Heart right ventricle (tissue), 16 donors: ENCODE data around the gene HEATR3. TPM values are rescaled to one million over a fixed set of nuclear protein-coding genes. Genes with fewer than 3 reads are reported as not detected.

ENCODE experiments used
- ATAC-seq, 8 donors: fragments of 200-7000 bp; cut with Tn5 transposase; one replicate each; pipeline ENCODE4 v1.9.1; 2020; ENCODE audit warnings: mild to moderate bottlenecking in 8 of 8, moderate library complexity in 8 of 8, moderate number of reproducible peaks in 1 of 8
- DNase-seq, 2 donors: peaks; one replicate each; pipeline ENCODE4 v3.0.0-alpha.2; 2020
- H3K27ac ChIP-seq, 10 donors: fragments of 200-600 bp; sonication (generic) in 2 of 10; one replicate each; pipeline versions ENCODE4 v1.5.0 to v1.8.0; 2020 to 2022; ENCODE audit warnings: mild to moderate bottlenecking in 3 of 10
- H3K27me3 ChIP-seq, 7 donors: fragments of 200-600 bp; one replicate each; pipeline ENCODE4 v1.8.0; 2021 to 2022; ENCODE audit warnings: mild to moderate bottlenecking in 2 of 7
- H3K36me3 ChIP-seq, 9 donors: fragments of 200-600 bp; sonication (generic) in 1 of 9; one replicate each; pipeline versions ENCODE4 v1.5.0 to v1.8.0; 2020 to 2022; ENCODE audit warnings: mild to moderate bottlenecking in 2 of 9
- H3K4me1 ChIP-seq, 9 donors: fragments of 200-600 bp; sonication (generic) in 1 of 9; one replicate each; pipeline versions ENCODE4 v1.5.0 to v1.8.0; 2020 to 2022; ENCODE audit warnings: mild to moderate bottlenecking in 4 of 9
- H3K4me3 ChIP-seq, 10 donors: fragments of 200-600 bp; sonication (generic) in 2 of 10; one replicate each; pipeline versions ENCODE4 v1.5.0 to v1.8.0; 2020 to 2022; ENCODE audit warnings: mild to moderate bottlenecking in 7 of 10, moderate library complexity in 2 of 10
- H3K9me3 ChIP-seq, 11 donors: fragments of 200-600 bp in 10 of 11; sonication (generic) in 2 of 11; one replicate each; pipeline versions ENCODE4 v1.5.0 to v1.8.0; 2013 to 2022; ENCODE audit warnings: mild to moderate bottlenecking in 2 of 11, control low read depth in 1 of 11, moderate library complexity in 1 of 11
- CTCF ChIP-seq, 9 donors: fragments of 200-600 bp; sonication (generic) in 2 of 9; IDR thresholded peaks; one replicate each; pipeline versions ENCODE4 v1.5.0 to v1.8.0; 2021 to 2022; ENCODE audit warnings: antibody characterized with exemption in 9 of 9, mild to moderate bottlenecking in 5 of 9, moderate library complexity in 1 of 9
- WGBS, 2 donors: extraction: QIAGEN DNeasy Blood & Tissue Kit; methylation state at CpG; one replicate each; pipeline ENCODE4 v1.1.7; 2013; ENCODE audit warnings: inconsistent platforms in 1 of 2; 5-methylcytosine and 5-hydroxymethylcytosine counted together
- intact Hi-C, 10 donors: fragments of 100-400 bp; cut with DNase I; formaldehyde crosslinking; loops; one replicate each; pipeline versions ENCODE4 v1.11.1 to v1.14.2; 2022
- polyA plus RNA-seq, 2 donors: library from polyadenylated mRNA; stranded (reverse); fragments of 200-250 nt; gene quantifications; one replicate each; pipeline ENCODE4 v1.2.3, GENCODE V29; 2013
- total RNA-seq, 10 donors: library from RNA; stranded (reverse); fragmentation: NEBNext Ultra II Directional in 3 of 10; extraction: Animal tissue kit (Norgen Biotek cat#: 25700) in 3 of 10; gene quantifications; one replicate each; pipeline versions ENCODE4 v1.2.1 to v1.2.4, GENCODE V29; 2021 to 2023
- donor health status: Arrhythmogenic right ventricular cardiomyopathy.
- donor health status: ischemic (EF 13 %, LVEDD 7.1; RV severe dilation, severe dysfunction).
- donor health status: healthy with polysubstance abuse.
- donor health status: DM: no; HTN: yes; CAD: no.
- donor health status: DM: no; HTN: no; CAD: no.
- donor health status: ischemic (EF 25% LVEDD 6.9; RV normal size, moderate dysfunction).
- donor health status: ischemic (EF 25% LVEDD 5.7; RV mildly dilated, moderate dysfunction).
- donor health status: healthy.
- donor health status: DM: yes; HTN: yes; CAD: no.
- donor health status: Ischemic cardiomyopathy.
- donor health status: ischemic (EF 35%, LVEDD 5.7; RV mildly dilated, moderate dysfunction).
- donor health status: nonischemic (EF 11% LVEDD 7.7; RV severe dilation, severe dysfunction).
- donor health status: DM: yes; HTN: yes; CAD: no.
- donor health status: PGD.
- donor health status: ischemic (EF 29% LVEDD 5.4; RV normal size, mild dysfunction).
- donor health status: nonischemic (EF 23%, LVEDD 6.1; RV moderate dilation, normal function).

HEATR3 gene
- total and polyA plus RNA-seq, 12 donors = 3.8 to 15.8 (median 10.3) TPM

- 86 to 96% methylated on average over 4 of the region's 4 CpGs for WGBS, 2 donors
- H3K36me3 ChIP-seq = peaks cover 0 to 55% (median 27%) of the 10 kb centered on the region in 9 donors
- H3K27me3 ChIP-seq = peaks cover 0 to 5% (median 0%) of the 10 kb centered on the region in 7 donors
- ATAC-seq (no peak), DNase-seq (no peak)
- peak overlapping the region in 5 of 10 donors; percentile 17 to 83 (median 25) for H3K27ac ChIP-seq
- intact Hi-C loops = no loop called here
- H3K4me1 ChIP-seq = peaks cover 0 to 37% (median 0%) of the 10 kb centered on the region in 9 donors
- TF ChIP-seq CTCF (IDR thresholded peaks at IDR 0.05) = no peak
- H3K4me3 ChIP-seq = no peak overlapping the region
- no peaks in the 10 kb centered on the region for H3K9me3 ChIP-seq
Measured at GRCh38 chr16:50038286-50038685, 27.5 kb upstream of the HEATR3 start.

- peak overlapping the region in 4 of 10 donors; percentile 10 to 83 (median 31) for H3K27ac ChIP-seq
- no peak overlapping the region for H3K4me3 ChIP-seq
- intact Hi-C loops = no loop called here
- H3K36me3 ChIP-seq = peaks cover 0 to 48% (median 24%) of the 10 kb centered on the region in 9 donors
- H3K9me3 ChIP-seq = no peaks in the 10 kb centered on the region
- WGBS, 2 donors = 59 to 67% methylated on average over 5 of the region's 5 CpGs
- TF ChIP-seq CTCF (IDR thresholded peaks at IDR 0.05) = no peak
- peak in 1 of 2 donors; percentile 53 for DNase-seq
- ATAC-seq = peak in 7 of 8 donors; percentile 47 to 91 (median 82)
- peaks cover 0 to 37% (median 0%) of the 10 kb centered on the region in 9 donors for H3K4me1 ChIP-seq
- peaks cover 0 to 10% (median 0%) of the 10 kb centered on the region in 7 donors for H3K27me3 ChIP-seq
Measured at GRCh38 chr16:50038756-50039529, 26.8 kb upstream of the HEATR3 start.

- 72 to 73% methylated on average over 8 of the region's 8 CpGs for WGBS, 2 donors
- ATAC-seq (no peak), DNase-seq (no peak)
- Histone ChIP-seq H3K27ac (peak overlapping the region in 1 of 10 donors; percentile 83), H3K9me3 (no peaks in the 10 kb centered on the region), H3K27me3 (peaks cover 0 to 21% (median 0%) of the 10 kb centered on the region in 7 donors), H3K4me3 (no peak overlapping the region), H3K4me1 (peaks cover 0 to 37% (median 0%) of the 10 kb centered on the region in 9 donors), H3K36me3 (peaks cover 0 to 37% (median 19%) of the 10 kb centered on the region in 9 donors)
- no peak for TF ChIP-seq CTCF (IDR thresholded peaks at IDR 0.05)
- intact Hi-C loops = no loop called here
Measured at GRCh38 chr16:50040018-50040417, 25.8 kb upstream of the HEATR3 start.

- 37 to 49% methylated on average over 1 of the region's 1 CpG for WGBS, 2 donors
- ATAC-seq = no peak
- intact Hi-C loops = no loop called here
Measured at GRCh38 chr16:50040710-50041109, 25.1 kb upstream of the HEATR3 start.

More at GRCh38 chr16:50040710-50041109, 25.1 kb upstream of the HEATR3 start:
- Histone ChIP-seq H3K27ac (no peak overlapping the region), H3K4me3 (no peak overlapping the region), H3K36me3 (peaks cover 0 to 30% (median 16%) of the 10 kb centered on the region in 9 donors), H3K27me3 (peaks cover 0 to 21% (median 0%) of the 10 kb centered on the region in 7 donors), H3K9me3 (no peaks in the 10 kb centered on the region), H3K4me1 (peaks cover 0 to 37% (median 0%) of the 10 kb centered on the region in 9 donors)
- no peak for DNase-seq
- no peak for TF ChIP-seq CTCF (IDR thresholded peaks at IDR 0.05)
